ENCODE results near the gene ECHDC3. TPM values are rescaled to one million over a fixed set of nuclear protein-coding genes. Genes with fewer than 3 reads are reported as not detected.

ECHDC3 gene
- total RNA-seq, 1 experiment from 2014 or later: 13.0 TPM

DNA sequence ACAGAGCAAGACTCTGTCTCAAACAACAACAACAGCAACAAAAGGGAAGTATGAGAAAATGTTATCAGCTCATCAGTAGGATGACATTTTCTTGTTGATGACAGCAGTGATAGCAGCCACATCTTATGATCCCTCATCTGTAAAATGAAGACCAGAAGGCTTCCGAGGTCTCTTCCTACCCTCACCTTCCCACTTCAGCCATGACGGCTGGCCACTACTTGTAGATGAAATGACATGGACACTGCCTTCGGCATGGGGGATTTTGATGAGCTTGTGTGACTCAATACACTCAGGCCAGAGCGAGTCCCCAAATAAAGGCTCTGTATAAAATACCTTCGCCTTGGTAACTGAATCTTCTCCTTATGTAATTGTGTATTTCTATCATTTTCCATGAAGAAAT, 6.7 kb downstream of the ECHDC3 start:
- intact Hi-C loops (cut with micrococcal nuclease): no loop called here
- no peak overlapping the region for H3K27ac ChIP-seq (ENCODE audit: low read depth, low read length)
- BruUV-seq (replicated peaks): no TSS peak
- no peak overlapping the region for H3K4me2 ChIP-seq (ENCODE audit: low read length)
- no peaks in the 10 kb centered on the region for H3K9me2 ChIP-seq (ENCODE audit: insufficient read depth)
- no peak overlapping the region for H2AFZ ChIP-seq (ENCODE audit: low read depth, low read length, poor library complexity, severe bottlenecking)
- RAD21 ChIA-PET (ENCODE audit: low non-redundant PET in 1 of 2, low total read pairs in 2 of 2, uncharacterized antibody in 2 of 2, unreplicated experiment in 2 of 2): no interaction called here
- POLR2A ChIA-PET: no interaction called here
- TF ChIP-seq, protein P1, sequence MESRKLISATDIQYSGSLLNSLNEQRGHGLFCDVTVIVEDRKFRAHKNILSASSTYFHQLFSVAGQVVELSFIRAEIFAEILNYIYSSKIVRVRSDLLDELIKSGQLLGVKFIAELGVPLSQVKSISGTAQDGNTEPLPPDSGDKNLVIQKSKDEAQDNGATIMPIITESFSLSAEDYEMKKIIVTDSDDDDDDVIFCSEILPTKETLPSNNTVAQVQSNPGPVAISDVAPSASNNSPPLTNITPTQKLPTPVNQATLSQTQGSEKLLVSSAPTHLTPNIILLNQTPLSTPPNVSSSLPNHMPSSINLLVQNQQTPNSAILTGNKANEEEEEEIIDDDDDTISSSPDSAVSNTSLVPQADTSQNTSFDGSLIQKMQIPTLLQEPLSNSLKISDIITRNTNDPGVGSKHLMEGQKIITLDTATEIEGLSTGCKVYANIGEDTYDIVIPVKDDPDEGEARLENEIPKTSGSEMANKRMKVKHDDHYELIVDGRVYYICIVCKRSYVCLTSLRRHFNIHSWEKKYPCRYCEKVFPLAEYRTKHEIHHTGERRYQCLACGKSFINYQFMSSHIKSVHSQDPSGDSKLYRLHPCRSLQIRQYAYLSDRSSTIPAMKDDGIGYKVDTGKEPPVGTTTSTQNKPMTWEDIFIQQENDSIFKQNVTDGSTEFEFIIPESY (IDR thresholded peaks at IDR 0.05; ENCODE audit: extremely low read depth, insufficient replicate concordance, low read length): no peak
- TF ChIP-seq RAD21 (IDR thresholded peaks at IDR 0.05; ENCODE audit: low read depth): no peak
- TF ChIP-seq CBX3 (IDR thresholded peaks at IDR 0.05; ENCODE audit: low read depth): no peak
- TF ChIP-seq YY1 (IDR thresholded peaks at IDR 0.05; ENCODE audit: extremely low read depth, insufficient replicate concordance, low read depth, low read length): no peak
- TF ChIP-seq, protein P2, sequence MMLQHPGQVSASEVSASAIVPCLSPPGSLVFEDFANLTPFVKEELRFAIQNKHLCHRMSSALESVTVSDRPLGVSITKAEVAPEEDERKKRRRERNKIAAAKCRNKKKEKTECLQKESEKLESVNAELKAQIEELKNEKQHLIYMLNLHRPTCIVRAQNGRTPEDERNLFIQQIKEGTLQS (IDR thresholded peaks at IDR 0.05): no peak
- TF ChIP-seq ELF1 (IDR thresholded peaks at IDR 0.05; ENCODE audit: borderline replicate concordance, low read depth): no peak
- TF ChIP-seq SRF (IDR thresholded peaks at IDR 0.05; ENCODE audit: low read depth): no peak
- TF ChIP-seq, protein P3, sequence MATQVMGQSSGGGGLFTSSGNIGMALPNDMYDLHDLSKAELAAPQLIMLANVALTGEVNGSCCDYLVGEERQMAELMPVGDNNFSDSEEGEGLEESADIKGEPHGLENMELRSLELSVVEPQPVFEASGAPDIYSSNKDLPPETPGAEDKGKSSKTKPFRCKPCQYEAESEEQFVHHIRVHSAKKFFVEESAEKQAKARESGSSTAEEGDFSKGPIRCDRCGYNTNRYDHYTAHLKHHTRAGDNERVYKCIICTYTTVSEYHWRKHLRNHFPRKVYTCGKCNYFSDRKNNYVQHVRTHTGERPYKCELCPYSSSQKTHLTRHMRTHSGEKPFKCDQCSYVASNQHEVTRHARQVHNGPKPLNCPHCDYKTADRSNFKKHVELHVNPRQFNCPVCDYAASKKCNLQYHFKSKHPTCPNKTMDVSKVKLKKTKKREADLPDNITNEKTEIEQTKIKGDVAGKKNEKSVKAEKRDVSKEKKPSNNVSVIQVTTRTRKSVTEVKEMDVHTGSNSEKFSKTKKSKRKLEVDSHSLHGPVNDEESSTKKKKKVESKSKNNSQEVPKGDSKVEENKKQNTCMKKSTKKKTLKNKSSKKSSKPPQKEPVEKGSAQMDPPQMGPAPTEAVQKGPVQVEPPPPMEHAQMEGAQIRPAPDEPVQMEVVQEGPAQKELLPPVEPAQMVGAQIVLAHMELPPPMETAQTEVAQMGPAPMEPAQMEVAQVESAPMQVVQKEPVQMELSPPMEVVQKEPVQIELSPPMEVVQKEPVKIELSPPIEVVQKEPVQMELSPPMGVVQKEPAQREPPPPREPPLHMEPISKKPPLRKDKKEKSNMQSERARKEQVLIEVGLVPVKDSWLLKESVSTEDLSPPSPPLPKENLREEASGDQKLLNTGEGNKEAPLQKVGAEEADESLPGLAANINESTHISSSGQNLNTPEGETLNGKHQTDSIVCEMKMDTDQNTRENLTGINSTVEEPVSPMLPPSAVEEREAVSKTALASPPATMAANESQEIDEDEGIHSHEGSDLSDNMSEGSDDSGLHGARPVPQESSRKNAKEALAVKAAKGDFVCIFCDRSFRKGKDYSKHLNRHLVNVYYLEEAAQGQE (IDR thresholded peaks at IDR 0.05; ENCODE audit: low read depth): no peak
- no peak for TF ChIP-seq POLR2A (IDR thresholded peaks at IDR 0.05; ENCODE audit: borderline replicate concordance, extremely low read depth, insufficient read depth, insufficient read length)
- no peak for TF ChIP-seq CEBPB (IDR thresholded peaks at IDR 0.05; ENCODE audit: low read depth)
- no peak for TF ChIP-seq JUND (IDR thresholded peaks at IDR 0.05)
- TF ChIP-seq TCF7L2 (IDR thresholded peaks at IDR 0.05; ENCODE audit: borderline replicate concordance, extremely low read depth, insufficient read depth, insufficient read length): no peak
- no peak for TF ChIP-seq ZNF274 (IDR thresholded peaks at IDR 0.05; ENCODE audit: low read depth, low read length)
- H3K9me3 ChIP-seq (ENCODE audit: control insufficient read depth in 1 of 2, insufficient read depth in 1 of 2, low read depth in 1 of 2, low read length in 2 of 2): no peaks in the 10 kb centered on the region
- no peaks in the 10 kb centered on the region for H3K27me3 ChIP-seq (ENCODE audit: insufficient read depth, low read length)
- no peaks in the 10 kb centered on the region for H3K36me3 ChIP-seq (ENCODE audit: control insufficient read depth in 1 of 2, insufficient read depth in 2 of 2, low read length in 2 of 2)
- no peak overlapping the region for H3K4me3 ChIP-seq (replicated peaks in 1 of 2; ENCODE audit: low read depth in 1 of 2, low read length in 2 of 2)
- no peaks in the 10 kb centered on the region for H3K79me2 ChIP-seq (ENCODE audit: insufficient read depth, low read length)
- H3K9ac ChIP-seq (ENCODE audit: low read length): no peak overlapping the region
- no peaks in the 10 kb centered on the region for H4K20me1 ChIP-seq (ENCODE audit: insufficient read depth)
- no peak for ATAC-seq
- H3K4me1 ChIP-seq (ENCODE audit: control insufficient read depth in 1 of 2, insufficient read depth in 2 of 2, low read length in 2 of 2): no peaks in the 10 kb centered on the region
- CTCF ChIA-PET: no interaction called here
- no peak for DNase-seq (ENCODE audit: low read depth, low spot score)
